Kidney (tissue), 14 donors: ENCODE data around the gene DAGLB. TPM values are rescaled to one million over a fixed set of nuclear protein-coding genes. Genes with fewer than 3 reads are reported as not detected.
"Not testable (repeated sequence)": the region's sequence is repeated elsewhere in the genome, so short reads cannot be mapped to it uniquely, and the experiment has no call there.

Source experiments
- DNase-seq, 5 donors: peaks; one replicate each; pipeline ENCODE4 v3.0.0-alpha.2; 2013 to 2020
- FAIRE-seq: peaks from 2 replicates; lab custom pipeline; 2012; peaks lifted over from hg19 to GRCh38; lab: Jason Lieb, UNC
- H3K27ac ChIP-seq, 2 donors: one replicate each; pipeline ENCODE4 v1.7.0; 2013; ENCODE audit warnings: low read depth in 2 of 2, low read length in 2 of 2, inconsistent platforms in 1 of 2
- H3K27me3 ChIP-seq: one replicate; pipeline ENCODE4 v1.7.1; 2013; ENCODE audit warnings: low read length, inconsistent platforms; ENCODE audit not compliant: control insufficient read depth, insufficient read depth
- H3K36me3 ChIP-seq, 3 donors: one replicate each; pipeline versions ENCODE4 v1.7.0 to v1.7.1; 2013; ENCODE audit warnings: low read length in 3 of 3, control low read depth in 1 of 3, inconsistent platforms in 1 of 3; ENCODE audit not compliant: insufficient read depth in 3 of 3, control insufficient read depth in 2 of 3
- H3K4me1 ChIP-seq, 3 donors: one replicate each; pipeline versions ENCODE4 v1.7.0 to v1.7.1; 2013; ENCODE audit warnings: low read length in 3 of 3, inconsistent platforms in 1 of 3, low read depth in 1 of 3; ENCODE audit not compliant: control insufficient read depth in 2 of 3, insufficient read depth in 2 of 3
- H3K4me3 ChIP-seq, 3 donors: one replicate each; pipeline versions ENCODE4 v1.7.0 to v1.8.1; 2013; ENCODE audit warnings: low read length in 3 of 3, control low read depth in 1 of 3, inconsistent platforms in 1 of 3
- H3K9ac ChIP-seq, 3 donors: one replicate each; pipeline versions ENCODE4 v1.7.0 to v1.7.1; 2013; ENCODE audit warnings: low read length in 3 of 3, control low read depth in 1 of 3, inconsistent platforms in 1 of 3
- H3K9me3 ChIP-seq, 3 donors: one replicate each; pipeline versions ENCODE4 v1.7.0 to v1.7.1; 2013; ENCODE audit warnings: low read length in 3 of 3, control low read depth in 1 of 3, inconsistent platforms in 1 of 3; ENCODE audit not compliant: control insufficient read depth in 2 of 3, insufficient read depth in 1 of 3
- intact Hi-C: fragments of 100-400 bp; cut with DNase I; formaldehyde crosslinking; loops from one replicate; pipeline ENCODE4 v1.11.1; 2022
- polyA plus RNA-seq: library from polyadenylated mRNA; stranded (reverse); fragments of 350-450 nt; fragmentation: Illumina TruSeq; extraction: RNeasy Lipid Tissue Mini Kit (QIAGEN cat#74804); gene quantifications from one replicate; pipeline ENCODE4 v1.2.3, GENCODE V29; 2014; ENCODE audit warnings: low read depth, low replicate concordance; ENCODE audit not compliant: insufficient read depth
- total RNA-seq: library from RNA; stranded (reverse); fragmentation: NEBNext Ultra II Directional; extraction: Animal tissue kit (Norgen Biotek cat#: 25700); gene quantifications from one replicate; pipeline ENCODE4 v1.2.1, GENCODE V29; 2021
- TF ChIP-seq, protein P1 (sequence below): IDR thresholded peaks from 3 replicates; pipeline ENCODE4 v1.5.1; 2012; ENCODE audit warnings: mild to moderate bottlenecking, moderate library complexity, borderline replicate concordance; ENCODE audit not compliant: insufficient read depth; ENCODE audit errors: extremely low read depth
- donor health status: control.
- donor health status: control.
- donor health status: control.
- donor health status: control.
- donor health status: control.
- donor health status: DM: yes; HTN: yes; CAD: no.
- donor health status: Normal renal cell carcinoma (clear cell type).

Gene DAGLB
- total and polyA plus RNA-seq, 2 donors from 2014 or later: 7.7 to 25.6 TPM

DNA sequence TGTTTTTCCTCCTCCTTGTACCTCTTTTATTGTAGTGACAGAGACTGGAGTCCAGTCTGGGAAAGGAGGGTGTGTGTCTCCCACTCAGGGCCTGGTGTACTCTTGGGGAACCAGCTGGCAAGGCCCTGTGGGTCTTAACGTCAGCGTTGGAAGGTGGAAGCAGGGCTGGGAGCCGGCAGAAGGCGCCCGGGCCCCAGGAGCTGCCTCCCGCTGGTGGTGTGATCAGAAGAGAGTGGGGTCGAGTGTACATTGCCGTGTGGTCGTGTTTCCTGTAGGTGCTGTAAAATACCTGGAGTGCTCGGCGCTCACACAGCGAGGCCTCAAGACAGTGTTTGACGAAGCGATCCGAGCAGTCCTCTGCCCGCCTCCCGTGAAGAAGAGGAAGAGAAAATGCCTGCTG is 45.7 kb downstream of the DAGLB start:
- H3K9me3 ChIP-seq: no peaks in the 10 kb centered on the region
- H3K9ac ChIP-seq: no peak overlapping the region
- intact Hi-C loops: no loop called here
- no peak overlapping the region for H3K4me3 ChIP-seq
- DNase-seq (no peak), FAIRE-seq (no peak)
- no peaks in the 10 kb centered on the region for H3K27me3 ChIP-seq
- H3K36me3 ChIP-seq: peaks cover 6 to 44% (median 29%) of the 10 kb centered on the region in 3 donors
- TF ChIP-seq, protein P1, sequence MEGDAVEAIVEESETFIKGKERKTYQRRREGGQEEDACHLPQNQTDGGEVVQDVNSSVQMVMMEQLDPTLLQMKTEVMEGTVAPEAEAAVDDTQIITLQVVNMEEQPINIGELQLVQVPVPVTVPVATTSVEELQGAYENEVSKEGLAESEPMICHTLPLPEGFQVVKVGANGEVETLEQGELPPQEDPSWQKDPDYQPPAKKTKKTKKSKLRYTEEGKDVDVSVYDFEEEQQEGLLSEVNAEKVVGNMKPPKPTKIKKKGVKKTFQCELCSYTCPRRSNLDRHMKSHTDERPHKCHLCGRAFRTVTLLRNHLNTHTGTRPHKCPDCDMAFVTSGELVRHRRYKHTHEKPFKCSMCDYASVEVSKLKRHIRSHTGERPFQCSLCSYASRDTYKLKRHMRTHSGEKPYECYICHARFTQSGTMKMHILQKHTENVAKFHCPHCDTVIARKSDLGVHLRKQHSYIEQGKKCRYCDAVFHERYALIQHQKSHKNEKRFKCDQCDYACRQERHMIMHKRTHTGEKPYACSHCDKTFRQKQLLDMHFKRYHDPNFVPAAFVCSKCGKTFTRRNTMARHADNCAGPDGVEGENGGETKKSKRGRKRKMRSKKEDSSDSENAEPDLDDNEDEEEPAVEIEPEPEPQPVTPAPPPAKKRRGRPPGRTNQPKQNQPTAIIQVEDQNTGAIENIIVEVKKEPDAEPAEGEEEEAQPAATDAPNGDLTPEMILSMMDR: no peak
- H3K4me1 ChIP-seq: peaks cover 0 to 13% (median 9%) of the 10 kb centered on the region in 3 donors
- no peak overlapping the region for H3K27ac ChIP-seq

DNA sequence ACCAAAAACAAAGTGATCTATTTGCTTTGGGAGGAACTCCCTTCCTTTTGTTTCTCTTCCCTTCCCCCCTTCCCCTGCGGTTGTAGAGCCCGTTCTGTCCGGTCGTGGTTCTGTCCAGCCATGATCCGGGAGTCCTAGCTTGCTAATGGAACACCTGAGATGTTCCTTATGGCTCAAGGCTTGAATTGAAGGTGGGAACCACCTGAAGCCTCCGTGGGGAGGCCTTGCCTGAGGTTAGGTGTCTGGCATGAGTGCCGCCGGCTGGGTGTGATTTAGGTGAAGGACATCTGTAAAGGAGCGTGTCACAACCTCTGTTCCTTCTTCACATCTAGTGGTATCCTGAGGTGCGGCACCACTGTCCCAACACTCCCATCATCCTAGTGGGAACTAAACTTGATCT is 46.2 kb downstream of the DAGLB start:
- no peak overlapping the region for H3K27ac ChIP-seq
- H3K36me3 ChIP-seq: peaks cover 6 to 43% (median 29%) of the 10 kb centered on the region in 3 donors
- H3K4me3 ChIP-seq: no peak overlapping the region
- TF ChIP-seq, protein P1: no peak
- intact Hi-C loops: no loop called here
- H3K27me3 ChIP-seq: no peaks in the 10 kb centered on the region
- peaks cover 0 to 13% (median 9%) of the 10 kb centered on the region in 3 donors for H3K4me1 ChIP-seq
- DNase-seq: no peak
- FAIRE-seq: no peak
- H3K9ac ChIP-seq: no peak overlapping the region
- H3K9me3 ChIP-seq: no peaks in the 10 kb centered on the region

DNA sequence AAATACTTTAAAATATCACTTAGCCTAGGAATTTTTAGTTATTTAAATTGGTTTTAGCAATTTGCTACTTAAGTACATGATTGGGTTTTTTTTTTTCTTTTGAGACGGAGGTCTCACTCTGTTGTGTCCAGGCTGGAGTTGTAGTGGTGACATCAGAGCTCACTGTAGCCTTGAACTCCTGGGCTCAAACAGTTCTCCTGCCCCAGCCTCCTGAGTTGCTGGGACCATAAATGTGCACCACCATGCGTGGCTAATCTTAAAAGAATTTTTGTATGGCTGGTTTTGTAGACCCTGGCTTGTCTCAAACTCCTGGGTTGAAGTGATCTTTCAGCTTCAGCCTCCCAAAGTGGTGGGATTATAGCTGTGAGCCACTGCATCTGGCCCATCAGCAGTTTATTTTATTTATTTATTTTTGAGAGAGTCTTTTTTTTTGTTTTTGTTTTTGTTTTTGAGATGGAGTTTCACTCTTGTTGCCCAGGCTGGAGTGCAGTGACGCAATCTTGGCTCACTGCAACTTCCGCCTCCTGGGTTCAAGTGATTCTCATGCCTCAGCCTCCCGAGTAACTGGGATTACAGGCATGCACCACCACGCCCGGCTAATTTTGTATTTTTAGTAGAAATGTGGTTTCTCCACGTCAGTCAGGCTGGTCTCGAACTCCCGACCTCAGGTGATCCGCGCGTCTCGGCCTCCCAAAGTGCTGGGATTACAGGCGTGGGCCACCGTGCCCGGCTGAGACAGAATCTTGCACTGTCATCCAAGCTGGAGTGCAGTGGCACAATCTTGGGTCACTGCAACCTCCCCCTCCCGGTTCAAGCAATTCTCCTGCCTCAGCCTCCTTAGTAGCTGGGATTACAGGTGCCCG is 47.3 kb downstream of the DAGLB start:
- H3K4me3 ChIP-seq, FAIRE-seq, H3K9me3 ChIP-seq, DNase-seq, H3K27ac ChIP-seq, H3K9ac ChIP-seq, H3K27me3 ChIP-seq, intact Hi-C loops: not testable (repeated sequence)
- Histone ChIP-seq H3K4me1 (peaks cover 0 to 17% (median 9%) of the 10 kb centered on the region in 3 donors), H3K36me3 (peaks cover 0 to 34% (median 22%) of the 10 kb centered on the region in 3 donors)

DNA sequence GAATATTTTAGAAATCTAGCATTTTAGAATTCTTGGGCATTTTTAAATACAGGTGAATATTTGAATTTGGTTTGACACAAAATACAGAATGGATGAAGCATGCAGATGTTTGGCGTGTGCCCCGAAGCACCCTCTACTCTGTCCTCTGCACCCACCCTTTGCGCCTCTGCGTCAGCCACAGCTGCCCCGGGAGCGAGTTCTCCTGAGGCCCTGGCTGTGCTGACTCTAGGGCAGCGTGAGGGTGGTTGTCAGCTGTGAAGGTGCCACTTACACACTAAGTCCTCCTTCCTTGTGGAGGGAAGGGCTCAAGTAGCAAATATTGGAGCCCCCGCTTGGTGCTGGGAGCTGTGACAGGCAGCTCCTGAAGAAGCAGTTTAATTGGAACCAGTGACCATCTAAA is 48.4 kb downstream of the DAGLB start:
- no peaks in the 10 kb centered on the region for H3K9me3 ChIP-seq
- H3K4me3 ChIP-seq: no peak overlapping the region
- FAIRE-seq: no peak
- peaks cover 0 to 17% (median 9%) of the 10 kb centered on the region in 3 donors for H3K4me1 ChIP-seq
- TF ChIP-seq, protein P1: no peak
- no peak overlapping the region for H3K27ac ChIP-seq
- intact Hi-C loops: no loop called here
- peaks cover 0 to 29% (median 18%) of the 10 kb centered on the region in 3 donors for H3K36me3 ChIP-seq
- H3K9ac ChIP-seq: no peak overlapping the region
- no peak for DNase-seq
- no peaks in the 10 kb centered on the region for H3K27me3 ChIP-seq
